Skeletal muscle satellite cell (primary cell): ENCODE data around the gene UNC50.
"Not testable (repeated sequence)": the region's sequence is repeated elsewhere in the genome, so short reads cannot be mapped to it uniquely, and the experiment has no call there.

Experiments used
- H3K27me3 ChIP-seq: 2 replicates; pipeline ENCODE4 v1.7.0; 2013; ENCODE audit warnings: low read length; ENCODE audit not compliant: control insufficient read depth, insufficient read depth
- H3K36me3 ChIP-seq: 2 replicates; pipeline ENCODE4 v1.7.0; 2013; ENCODE audit warnings: mild to moderate bottlenecking, control low read depth, low read length; ENCODE audit not compliant: insufficient read depth
- H3K4me1 ChIP-seq: 2 replicates; pipeline ENCODE4 v1.7.0; 2013; ENCODE audit warnings: low read length; ENCODE audit not compliant: control insufficient read depth, insufficient read depth
- H3K4me2 ChIP-seq: 2 replicates; pipeline ENCODE4 v1.7.0; 2013; ENCODE audit warnings: mild to moderate bottlenecking, low read length
- H3K4me3 ChIP-seq: 2 replicates; pipeline ENCODE4 v1.7.0; 2013; ENCODE audit warnings: low read length
- H3K9ac ChIP-seq: 2 replicates; pipeline ENCODE4 v1.7.0; 2013; ENCODE audit warnings: mild to moderate bottlenecking, low read depth, low read length, moderate library complexity
- H3K9me3 ChIP-seq: replicated peaks from 2 replicates; pipeline ENCODE4 v1.7.0; 2013; ENCODE audit warnings: mild to moderate bottlenecking, control low read depth, low read length

UNC50 gene

DNA sequence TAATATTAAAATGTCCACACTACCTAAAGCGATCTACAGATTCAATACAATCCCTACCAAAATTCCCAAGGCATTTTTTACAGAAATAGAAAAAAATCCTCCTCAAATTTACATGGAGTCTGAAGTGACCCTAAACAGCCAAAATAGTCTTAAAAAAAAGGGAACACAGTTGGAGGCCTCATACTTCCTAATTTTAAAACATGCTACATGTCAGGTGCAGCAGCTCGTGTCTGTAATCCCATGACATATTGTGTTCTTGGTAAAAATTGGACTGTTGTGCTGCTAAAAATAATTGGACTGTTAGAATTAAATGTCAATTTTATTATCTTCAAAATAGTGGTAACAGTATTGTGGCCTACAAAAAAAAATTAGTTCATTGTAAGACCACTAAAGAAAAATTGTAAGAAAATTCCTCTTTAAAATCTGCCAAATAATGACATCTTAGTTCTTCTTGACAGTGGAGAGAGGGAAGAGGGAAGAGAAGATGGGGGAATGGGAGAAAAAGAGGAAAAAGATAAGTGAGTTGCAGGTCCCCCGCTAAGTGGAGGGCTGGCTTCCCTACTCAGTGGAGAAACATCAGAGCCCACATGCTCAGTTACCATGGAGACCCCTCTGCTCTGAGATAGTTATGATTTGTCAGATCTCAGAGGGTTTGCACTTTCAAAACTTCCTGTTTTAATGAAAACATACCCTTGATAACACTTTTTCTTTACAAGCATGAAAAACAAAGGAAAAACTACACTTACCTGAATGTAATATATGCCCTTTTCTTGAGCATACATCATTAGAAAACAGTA, 46.5 kb downstream of the UNC50 start:
- Histone ChIP-seq H3K4me3 (no peak overlapping the region), H3K9ac (no peak overlapping the region), H3K4me2 (no peak overlapping the region), H3K4me1 (no peaks in the 10 kb centered on the region), H3K9me3 (no peaks in the 10 kb centered on the region), H3K27me3 (no peaks in the 10 kb centered on the region), H3K36me3 (no peaks in the 10 kb centered on the region)

DNA sequence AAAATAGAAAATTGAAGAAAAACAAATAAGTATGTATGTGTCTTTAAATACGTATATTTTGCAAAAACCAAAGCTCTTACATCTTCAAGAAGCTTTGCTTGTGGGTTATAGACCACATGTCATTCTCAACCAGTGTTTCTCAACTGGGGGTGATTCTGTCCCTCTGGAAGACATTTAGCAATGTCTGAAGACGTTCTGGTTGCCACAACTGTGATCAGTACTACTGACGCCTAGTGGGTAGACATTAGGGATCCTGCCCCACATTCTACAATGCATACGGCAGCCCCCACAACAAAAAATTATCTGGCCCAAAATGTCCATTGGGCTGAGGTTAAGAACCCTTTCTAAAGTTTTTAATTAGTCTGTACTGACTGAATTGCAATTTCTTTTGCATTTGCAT, 48.4 kb downstream of the UNC50 start:
- H3K9me3 ChIP-seq, result no peaks in the 10 kb centered on the region
- H3K4me1 ChIP-seq, result no peaks in the 10 kb centered on the region
- no peaks in the 10 kb centered on the region for H3K36me3 ChIP-seq
- no peak overlapping the region for H3K4me3 ChIP-seq
- H3K27me3 ChIP-seq, result no peaks in the 10 kb centered on the region
- no peak overlapping the region for H3K9ac ChIP-seq
- no peak overlapping the region for H3K4me2 ChIP-seq

DNA sequence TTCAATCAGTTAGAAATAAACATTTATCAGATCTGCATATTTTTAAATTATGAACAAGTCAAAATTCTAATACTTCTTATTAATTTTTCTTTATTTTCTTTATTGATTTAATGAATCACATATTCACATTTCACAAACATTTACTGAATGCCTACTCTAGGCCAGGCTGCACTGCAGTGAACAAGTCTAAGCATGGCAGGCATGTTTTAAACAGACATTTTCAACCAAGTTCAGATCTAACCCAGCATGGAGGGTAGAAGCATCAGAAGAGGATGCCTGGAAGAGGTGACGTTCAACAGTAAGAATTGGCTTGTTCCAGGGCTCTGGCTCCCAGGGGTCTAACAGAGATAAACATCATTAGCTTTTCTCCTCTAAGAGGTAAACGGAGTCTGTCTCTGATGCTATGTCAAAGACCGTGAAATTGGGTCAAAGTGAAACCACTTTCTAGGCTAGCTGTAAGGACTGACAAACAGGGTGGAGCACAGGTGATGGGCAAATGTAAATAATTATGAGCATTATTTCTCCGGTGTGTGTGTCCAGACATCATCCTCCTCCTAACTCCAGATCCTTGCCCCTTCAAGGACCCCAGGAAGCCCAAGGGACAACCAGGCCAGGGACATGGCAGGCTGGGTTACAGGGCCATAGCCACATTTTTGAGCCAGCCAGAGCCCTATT, 50.6 kb downstream of the UNC50 start:
- H3K36me3 ChIP-seq, result no peaks in the 10 kb centered on the region
- H3K4me2 ChIP-seq, result no peak overlapping the region
- no peaks in the 10 kb centered on the region for H3K9me3 ChIP-seq
- H3K4me3 ChIP-seq, result no peak overlapping the region
- no peaks in the 10 kb centered on the region for H3K27me3 ChIP-seq
- H3K9ac ChIP-seq, result no peak overlapping the region
- H3K4me1 ChIP-seq, result no peaks in the 10 kb centered on the region

DNA sequence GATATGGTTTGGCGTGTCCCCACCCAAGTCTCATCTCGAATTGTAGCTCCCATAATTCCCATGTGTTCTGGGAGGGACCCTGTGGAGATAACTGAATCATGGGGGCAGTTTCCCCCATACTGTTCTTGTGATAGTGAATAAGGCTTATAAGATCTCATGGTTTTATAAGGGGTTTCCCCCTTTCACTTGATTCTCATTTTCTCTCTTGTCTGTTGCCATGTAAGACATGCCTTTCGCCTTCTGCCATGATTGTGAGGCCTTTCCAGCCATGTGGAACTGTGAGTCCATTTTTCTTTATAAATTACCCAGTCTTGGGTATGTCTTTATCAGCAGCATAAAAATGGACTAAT, 51.1 kb downstream of the UNC50 start:
- not testable (repeated sequence) for H3K27me3 ChIP-seq, H3K4me3 ChIP-seq, H3K9me3 ChIP-seq, H3K4me1 ChIP-seq, H3K9ac ChIP-seq, H3K36me3 ChIP-seq, H3K4me2 ChIP-seq

DNA sequence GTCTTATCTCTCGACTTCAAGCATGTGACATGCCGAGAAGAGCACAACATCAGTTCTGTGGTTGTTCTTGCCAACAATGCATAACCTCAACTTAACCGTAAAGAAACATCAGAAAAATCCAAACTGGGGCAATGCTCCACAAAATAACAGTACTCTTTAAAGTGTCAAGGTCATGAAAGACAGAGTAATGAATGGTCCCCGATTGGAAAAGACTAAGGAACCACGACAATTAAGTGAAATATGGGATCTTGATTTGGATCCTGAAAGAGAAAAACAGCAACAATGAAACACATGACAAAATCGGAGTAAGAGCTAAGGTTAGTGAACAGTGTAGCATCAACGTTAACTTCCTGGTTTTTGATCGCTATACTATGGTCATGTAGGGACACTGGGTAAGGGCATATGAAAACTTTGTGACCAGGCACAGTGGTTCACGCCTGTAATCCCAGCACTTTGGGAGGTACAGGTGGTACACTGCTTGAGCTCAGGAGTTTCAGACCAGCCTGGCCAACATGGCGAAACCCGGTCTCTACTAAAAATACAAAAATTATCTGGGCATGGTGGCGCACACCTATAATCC, 55.2 kb downstream of the UNC50 start:
- Histone ChIP-seq H3K9ac (no peak overlapping the region), H3K36me3 (no peaks in the 10 kb centered on the region), H3K4me3 (no peak overlapping the region), H3K27me3 (no peaks in the 10 kb centered on the region), H3K4me2 (no peak overlapping the region), H3K9me3 (no peaks in the 10 kb centered on the region), H3K4me1 (no peaks in the 10 kb centered on the region)

DNA sequence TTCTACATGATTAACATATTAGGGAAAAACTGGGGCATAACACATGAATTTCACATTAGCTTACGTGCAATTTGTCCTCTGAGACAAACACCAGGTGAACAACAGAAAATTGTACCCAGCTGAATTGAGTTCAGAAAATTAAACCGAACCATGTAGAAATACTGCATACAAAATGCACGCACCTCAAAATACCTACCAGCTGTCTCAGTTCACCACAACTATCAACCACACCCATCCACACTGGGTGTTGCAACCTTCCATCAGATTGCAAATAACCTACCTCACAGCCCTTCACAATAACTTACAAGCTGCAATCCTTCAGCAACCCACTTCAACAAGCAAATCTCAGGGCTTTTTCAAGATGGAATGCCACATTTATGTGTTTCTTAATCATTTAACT, 55.9 kb downstream of the UNC50 start:
- H3K27me3 ChIP-seq, result no peaks in the 10 kb centered on the region
- H3K9me3 ChIP-seq, result no peaks in the 10 kb centered on the region
- H3K4me1 ChIP-seq, result no peaks in the 10 kb centered on the region
- no peak overlapping the region for H3K4me3 ChIP-seq
- no peaks in the 10 kb centered on the region for H3K36me3 ChIP-seq
- H3K9ac ChIP-seq, result no peak overlapping the region
- H3K4me2 ChIP-seq, result no peak overlapping the region

DNA sequence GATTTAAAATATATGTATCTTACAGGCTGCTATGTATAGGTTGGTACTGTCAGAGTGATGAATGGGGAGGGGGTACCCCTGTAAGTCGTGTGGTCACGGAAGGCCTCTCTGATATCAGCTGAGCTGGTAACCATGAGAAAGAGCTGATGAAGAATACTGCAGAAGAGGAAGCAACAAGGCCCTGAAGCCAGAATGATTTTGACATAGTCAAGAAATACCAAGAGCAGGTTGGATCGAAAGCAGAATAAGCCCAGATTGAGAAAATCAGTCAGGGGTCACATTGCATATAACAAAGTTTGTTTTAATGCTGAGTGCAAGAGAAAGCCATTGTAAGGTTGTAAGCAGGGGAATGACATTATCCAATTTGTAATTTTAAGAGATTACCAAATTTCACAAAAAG, 57.3 kb downstream of the UNC50 start:
- H3K36me3 ChIP-seq, result no peaks in the 10 kb centered on the region
- H3K9ac ChIP-seq, result no peak overlapping the region
- H3K4me3 ChIP-seq, result no peak overlapping the region
- no peaks in the 10 kb centered on the region for H3K9me3 ChIP-seq
- H3K27me3 ChIP-seq, result no peaks in the 10 kb centered on the region
- H3K4me1 ChIP-seq, result no peaks in the 10 kb centered on the region
- no peak overlapping the region for H3K4me2 ChIP-seq
